ENCODE data around the gene UBA1.

Gene UBA1

DNA sequence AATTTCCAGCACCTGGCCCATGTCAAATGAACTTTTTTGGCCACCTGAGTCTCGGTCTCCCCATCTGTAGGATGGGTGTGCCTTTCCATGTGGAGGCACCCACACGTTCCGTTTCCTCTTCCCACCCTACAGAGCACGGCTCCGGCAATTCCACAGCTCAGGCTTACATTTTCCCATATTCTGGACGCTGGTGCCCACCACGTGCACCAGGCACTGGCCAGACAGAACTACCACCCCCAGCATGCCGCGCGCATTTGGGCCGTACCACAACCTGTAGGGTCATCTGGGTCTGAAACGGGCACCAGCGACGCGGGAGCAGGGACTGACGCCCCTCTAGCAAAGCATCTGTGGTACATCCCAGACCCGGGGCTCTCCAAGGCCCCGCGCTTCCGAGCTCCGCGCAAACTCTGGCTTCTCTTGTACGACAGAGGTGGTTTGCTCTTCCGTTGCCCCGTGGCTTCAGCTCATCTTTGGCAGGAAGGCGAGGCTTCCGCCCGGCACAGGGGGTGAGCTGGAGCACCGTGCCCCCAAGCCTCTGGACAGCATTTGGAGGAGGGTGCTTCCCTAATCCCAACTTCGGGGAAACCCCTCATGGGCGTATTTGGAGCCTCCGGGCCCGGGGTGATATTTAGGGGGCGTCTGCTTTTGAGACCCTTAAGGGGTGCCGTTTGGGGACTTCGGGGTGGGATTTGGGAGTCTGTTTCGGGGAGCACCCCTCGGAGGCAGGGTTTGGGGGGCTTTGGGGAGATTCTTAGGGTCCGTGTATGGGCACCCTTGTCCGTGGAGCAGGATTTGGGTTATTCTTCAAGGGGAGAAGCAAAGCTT lies 3.0 kb upstream of the UBA1 start:
- peak; percentile 89 for DNase-seq

- peak; percentile 42 for DNase-seq
These were observed 2.3 kb upstream of the UBA1 start for GRCh38 chrX:47191331-47191730.

GRCh38 chrX:47191806-47192401 lies 1.7 kb upstream of the UBA1 start:
- DNase-seq = no peak

DNA sequence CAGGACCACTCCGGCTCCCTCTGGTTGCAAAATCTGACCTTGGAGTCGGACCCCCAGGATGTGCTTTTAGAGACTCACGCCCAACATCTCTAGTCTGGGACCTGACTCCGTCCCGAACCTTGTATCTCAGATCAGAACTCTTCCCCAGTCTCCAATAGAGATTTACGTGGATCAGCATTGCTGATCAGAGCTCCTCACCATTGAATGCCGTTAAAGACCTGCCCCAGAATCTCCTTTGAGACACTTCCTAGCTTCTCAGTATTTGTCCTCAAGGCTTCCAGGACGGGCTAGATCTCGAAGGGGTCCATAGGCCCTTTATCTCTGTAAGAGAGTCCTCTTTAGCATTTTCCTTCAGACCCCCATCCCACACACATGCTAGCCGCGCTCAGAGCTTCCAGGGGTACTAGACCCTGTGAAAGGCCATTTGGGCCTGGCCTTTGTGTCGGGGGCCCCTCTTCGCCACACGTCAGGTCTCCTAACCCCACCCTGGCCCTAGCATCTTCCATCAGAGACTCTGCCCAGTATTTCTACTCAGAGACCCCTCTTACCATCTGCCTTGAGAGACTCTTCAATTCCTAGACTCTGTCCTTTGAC lies 662 bp downstream of the UBA1 start:
- DNase-seq = no peak

- no peak for DNase-seq
These were observed 2.5 kb downstream of the UBA1 start for GRCh38 chrX:47196098-47196497.

DNA sequence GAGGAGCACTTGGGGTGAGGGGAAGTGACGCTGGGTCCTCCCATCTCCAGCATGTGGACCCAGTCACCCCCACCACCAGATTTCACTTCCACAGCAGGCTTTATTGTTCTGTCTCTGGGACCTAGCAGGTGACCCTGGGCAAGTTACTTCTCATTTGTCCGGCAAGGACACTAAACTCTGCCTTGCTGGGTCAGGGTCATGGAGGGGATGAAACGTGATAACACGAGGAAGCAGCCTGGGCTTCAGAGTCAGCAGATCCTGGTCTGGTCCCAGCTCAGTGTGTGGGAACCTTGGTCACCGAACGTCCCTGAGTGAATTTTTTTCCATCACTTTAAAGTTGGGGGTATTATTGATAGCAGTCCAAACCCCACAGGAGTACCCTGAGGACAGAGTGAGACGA lies 3.9 kb downstream of the UBA1 start:
- DNase-seq = no peak

DNA sequence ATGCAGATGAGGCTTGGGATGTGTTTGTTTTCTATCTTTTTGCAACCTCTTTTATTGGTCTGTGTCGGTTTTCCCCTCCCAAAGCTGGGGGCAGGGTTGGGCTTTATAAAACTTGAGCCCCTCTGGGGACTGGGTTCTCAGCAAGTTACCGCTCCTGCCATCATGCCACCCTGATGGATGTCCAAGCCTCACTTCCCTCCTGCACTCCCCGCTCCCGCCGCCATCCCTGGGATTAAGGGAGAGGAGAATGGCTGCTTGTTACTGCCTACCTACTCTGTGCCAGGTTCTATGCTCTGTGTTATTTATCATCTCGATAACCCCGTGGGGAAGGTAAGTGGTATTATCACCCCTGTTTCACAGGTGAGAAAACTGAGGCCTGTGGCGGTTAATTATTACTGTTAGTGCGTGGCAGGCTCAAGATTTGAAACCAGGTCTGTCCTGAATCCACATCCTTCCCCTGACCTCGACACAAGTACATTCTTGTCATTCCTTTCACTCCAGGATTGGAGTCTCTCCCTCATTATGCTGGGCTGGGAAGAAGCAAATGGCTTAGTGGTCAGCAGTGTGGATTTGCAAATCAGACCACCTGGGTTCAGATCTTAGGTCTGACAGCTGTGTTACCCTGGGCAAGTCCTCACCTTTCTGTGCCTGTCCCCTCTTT lies 4.5 kb downstream of the UBA1 start:
- no peak for DNase-seq

- DNase-seq = no peak
These were observed 5.1 kb downstream of the UBA1 start for GRCh38 chrX:47198687-47199080.

GRCh38 chrX:47199286-47199685 lies 5.7 kb downstream of the UBA1 start:
- no peak for DNase-seq

- DNase-seq = no peak
These were observed 6.9 kb downstream of the UBA1 start for GRCh38 chrX:47200385-47201150.

DNA sequence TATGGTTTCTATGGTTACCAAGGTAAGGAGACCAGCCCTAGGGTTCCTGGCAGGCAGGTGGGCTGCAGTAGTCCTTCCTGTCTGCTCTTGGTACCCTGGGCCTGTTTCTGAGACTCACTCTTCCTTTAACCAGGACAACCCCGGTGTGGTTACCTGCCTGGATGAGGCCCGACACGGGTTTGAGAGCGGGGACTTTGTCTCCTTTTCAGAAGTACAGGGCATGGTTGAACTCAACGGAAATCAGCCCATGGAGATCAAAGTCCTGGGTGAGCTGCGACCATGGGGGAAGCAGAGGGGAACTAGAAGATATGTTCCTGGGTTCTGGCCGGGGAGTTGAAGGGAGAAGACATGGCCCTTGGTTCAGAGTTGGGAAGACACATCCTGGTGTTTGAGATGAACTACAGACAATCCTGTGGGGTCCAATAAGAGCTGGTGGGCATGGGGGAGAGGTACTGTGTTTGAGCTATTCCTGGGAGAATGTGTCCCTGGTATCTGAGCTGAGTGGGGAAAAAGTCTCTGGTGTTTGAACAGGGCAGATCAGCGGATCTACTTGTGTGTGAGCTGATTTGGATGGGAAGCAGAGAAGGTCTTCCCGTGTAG lies 7.8 kb downstream of the UBA1 start:
- no peak for DNase-seq

DNA sequence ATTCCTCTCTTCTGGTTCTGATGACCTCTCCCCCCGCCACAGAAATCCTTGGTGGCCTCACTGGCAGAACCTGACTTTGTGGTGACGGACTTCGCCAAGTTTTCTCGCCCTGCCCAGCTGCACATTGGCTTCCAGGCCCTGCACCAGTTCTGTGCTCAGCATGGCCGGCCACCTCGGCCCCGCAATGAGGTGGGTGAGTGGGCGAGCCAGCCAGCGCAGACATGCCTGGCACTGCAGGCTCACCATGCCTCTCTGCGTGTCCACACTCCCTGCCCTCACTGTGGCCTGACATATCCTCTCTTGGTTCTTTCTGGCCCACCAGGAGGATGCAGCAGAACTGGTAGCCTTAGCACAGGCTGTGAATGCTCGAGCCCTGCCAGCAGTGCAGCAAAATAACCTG lies 8.7 kb downstream of the UBA1 start:
- no peak for DNase-seq

- DNase-seq = no peak
These were observed 9.2 kb downstream of the UBA1 start for GRCh38 chrX:47202877-47203276.

DNA sequence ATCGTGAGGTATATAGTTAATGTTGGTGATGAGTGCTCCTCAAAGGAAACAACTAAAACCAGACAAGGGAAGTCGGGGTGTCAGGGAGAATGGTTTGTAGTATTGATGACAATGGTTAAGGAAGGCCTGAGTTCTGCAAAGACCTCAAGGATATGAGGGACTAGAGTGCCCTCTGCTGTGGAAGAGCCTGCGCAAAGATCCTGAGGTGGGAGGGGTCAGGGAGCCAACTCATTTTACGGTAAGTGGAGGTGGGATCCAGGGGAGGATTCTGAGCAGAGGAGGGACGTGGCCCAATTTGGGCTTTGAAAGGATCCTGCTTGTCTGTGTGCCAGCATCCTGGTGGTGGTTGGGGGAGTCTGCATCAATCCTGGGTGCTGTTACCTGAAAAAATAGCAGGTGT lies 11.3 kb downstream of the UBA1 start:
- no peak for DNase-seq

GRCh38 chrX:47206316-47206715 lies 12.7 kb downstream of the UBA1 start:
- DNase-seq = no peak

- DNase-seq = no peak
These were observed 14.5 kb downstream of the UBA1 start for GRCh38 chrX:47208108-47208507.

- no peak for DNase-seq
These were observed 16.0 kb downstream of the UBA1 start for GRCh38 chrX:47209508-47210238.

DNA sequence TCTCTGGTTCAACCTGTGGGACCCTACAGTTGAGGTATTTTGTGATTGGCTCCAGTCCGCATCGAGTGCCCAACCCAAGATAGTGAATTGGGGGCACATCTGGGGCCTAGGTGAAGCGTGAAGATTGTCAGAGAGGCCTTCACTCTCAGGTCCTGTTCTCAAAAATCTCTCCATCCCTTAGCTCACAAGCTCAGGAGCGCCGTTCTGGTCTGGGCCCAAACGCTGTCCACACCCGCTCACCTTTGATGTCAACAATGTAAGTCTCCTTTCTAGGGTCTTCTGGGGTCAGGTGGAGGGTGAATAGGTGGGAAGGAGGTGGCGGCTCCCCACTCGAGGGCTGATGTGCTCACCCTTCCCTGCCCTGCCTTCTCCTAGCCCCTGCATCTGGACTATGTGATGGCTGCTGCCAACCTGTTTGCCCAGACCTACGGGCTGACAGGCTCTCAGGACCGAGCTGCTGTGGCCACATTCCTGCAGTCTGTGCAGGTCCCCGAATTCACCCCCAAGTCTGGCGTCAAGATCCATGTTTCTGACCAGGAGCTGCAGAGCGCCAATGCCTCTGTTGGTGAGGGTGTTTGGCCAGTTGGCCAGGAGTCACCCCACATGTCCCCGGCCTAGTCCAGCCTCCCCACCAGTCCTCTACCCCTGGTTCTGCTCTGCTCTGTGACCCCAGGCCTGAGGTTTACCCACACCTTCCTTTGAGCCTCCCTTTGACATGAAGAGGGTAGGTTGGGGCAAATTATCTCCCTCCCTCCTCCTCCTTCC lies 17.2 kb downstream of the UBA1 start:
- DNase-seq = no peak

GRCh38 chrX:47212381-47213293 lies 19.0 kb downstream of the UBA1 start:
- no peak for DNase-seq

Measured in NCI-H510A treated with DMSO at 0.1 percent for 48 hours (cell line).